ENCODE results near the gene CCS.

The CCS gene

GRCh38 chr11:66653123-66653522 lies 60.1 kb downstream of the CCS start:
- H3K4me3 ChIP-seq (ENCODE audit: low read depth in 1 of 2, low read length in 2 of 2), result no peak overlapping the region
- peaks cover 9 to 32% of the 10 kb centered on the region in 2 donors for H3K36me3 ChIP-seq (ENCODE audit: control insufficient read depth in 1 of 2, insufficient read depth in 2 of 2, low read length in 2 of 2)
- H3K4me1 ChIP-seq (ENCODE audit: control insufficient read depth in 1 of 2, insufficient read depth in 2 of 2, low read length in 2 of 2), result no peaks in the 10 kb centered on the region
- no peak overlapping the region for H3K9ac ChIP-seq (ENCODE audit: low read depth in 1 of 2, low read length in 2 of 2)
- no peaks in the 10 kb centered on the region for H3K9me3 ChIP-seq (ENCODE audit: control insufficient read depth in 1 of 2, low read length in 2 of 2)
- H3K27me3 ChIP-seq (ENCODE audit: control insufficient read depth in 1 of 2, insufficient read depth in 2 of 2, low read length in 2 of 2), result no peaks in the 10 kb centered on the region
- H3K27ac ChIP-seq (ENCODE audit: low read depth, low read length), result no peak overlapping the region

Data from duodenal mucosa (tissue), 2 donors.